ENCODE results near the gene RACGAP1. TPM values are rescaled to one million over a fixed set of nuclear protein-coding genes. Genes with fewer than 3 reads are reported as not detected.

RACGAP1 gene
- total RNA-seq, 1 experiment from 2014 or later: 112 TPM

DNA sequence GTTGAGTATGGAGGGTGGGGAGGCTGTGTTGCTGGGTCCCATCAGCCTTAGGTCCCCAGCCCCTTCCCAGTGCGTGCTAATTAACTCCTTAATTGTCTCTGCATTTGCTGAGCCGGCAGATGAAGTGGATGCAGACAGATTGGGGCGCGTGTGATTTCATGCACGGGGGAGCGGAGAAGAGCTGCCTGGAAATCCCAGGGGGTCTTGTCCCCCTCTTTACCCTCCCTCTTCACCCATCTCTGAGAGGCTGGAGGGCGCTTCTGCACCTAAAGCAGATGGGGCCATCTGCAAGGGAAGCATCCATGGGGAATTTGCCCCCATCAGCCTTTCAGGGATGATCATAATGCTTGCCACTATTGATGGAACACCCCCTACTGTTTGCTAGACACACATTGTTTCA is 27.7 kb upstream of the RACGAP1 start:
- POLR2A ChIA-PET (ENCODE audit: unreplicated experiment): no interaction called here
- Histone ChIP-seq H3K4me2 (no peak overlapping the region), H4K20me1 (ENCODE audit: insufficient read depth) (no peaks in the 10 kb centered on the region), H3K9me3 (ENCODE audit: insufficient read depth, low read depth) (no peaks in the 10 kb centered on the region), H3K36me3 (ENCODE audit: low read depth) (no peaks in the 10 kb centered on the region), H3K27ac (no peak overlapping the region), H3F3A (ENCODE audit: insufficient read depth, low read depth) (no peaks in the 10 kb centered on the region), H3K9me2 (ENCODE audit: insufficient read depth) (no peaks in the 10 kb centered on the region), H3K27me3 (ENCODE audit: insufficient read depth, low read depth) (peaks cover 23% of the 10 kb centered on the region), H3K4me1 (replicated peaks; ENCODE audit: insufficient read depth) (peaks cover 5% of the 10 kb centered on the region), H2AFZ (no peak overlapping the region), H3K4me3 (no peak overlapping the region), H3K79me2 (ENCODE audit: low read depth) (no peaks in the 10 kb centered on the region)
- BruUV-seq (replicated peaks): no TSS peak
- TF ChIP-seq, protein P1, sequence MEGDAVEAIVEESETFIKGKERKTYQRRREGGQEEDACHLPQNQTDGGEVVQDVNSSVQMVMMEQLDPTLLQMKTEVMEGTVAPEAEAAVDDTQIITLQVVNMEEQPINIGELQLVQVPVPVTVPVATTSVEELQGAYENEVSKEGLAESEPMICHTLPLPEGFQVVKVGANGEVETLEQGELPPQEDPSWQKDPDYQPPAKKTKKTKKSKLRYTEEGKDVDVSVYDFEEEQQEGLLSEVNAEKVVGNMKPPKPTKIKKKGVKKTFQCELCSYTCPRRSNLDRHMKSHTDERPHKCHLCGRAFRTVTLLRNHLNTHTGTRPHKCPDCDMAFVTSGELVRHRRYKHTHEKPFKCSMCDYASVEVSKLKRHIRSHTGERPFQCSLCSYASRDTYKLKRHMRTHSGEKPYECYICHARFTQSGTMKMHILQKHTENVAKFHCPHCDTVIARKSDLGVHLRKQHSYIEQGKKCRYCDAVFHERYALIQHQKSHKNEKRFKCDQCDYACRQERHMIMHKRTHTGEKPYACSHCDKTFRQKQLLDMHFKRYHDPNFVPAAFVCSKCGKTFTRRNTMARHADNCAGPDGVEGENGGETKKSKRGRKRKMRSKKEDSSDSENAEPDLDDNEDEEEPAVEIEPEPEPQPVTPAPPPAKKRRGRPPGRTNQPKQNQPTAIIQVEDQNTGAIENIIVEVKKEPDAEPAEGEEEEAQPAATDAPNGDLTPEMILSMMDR (conservative IDR thresholded peaks at IDR 0.05): no peak
- TF ChIP-seq EZH2 (IDR thresholded peaks at IDR 0.05; ENCODE audit: low read depth): no peak
- CTCF ChIA-PET: no interaction called here
- DNase-seq: no peak
- intact Hi-C loops (cut with micrococcal nuclease; ENCODE audit: unreplicated experiment): loop anchor here (10.0 kb wide), 1 partner anchor 408 kb away; no protein-coding TSS in a partner anchor

DNA sequence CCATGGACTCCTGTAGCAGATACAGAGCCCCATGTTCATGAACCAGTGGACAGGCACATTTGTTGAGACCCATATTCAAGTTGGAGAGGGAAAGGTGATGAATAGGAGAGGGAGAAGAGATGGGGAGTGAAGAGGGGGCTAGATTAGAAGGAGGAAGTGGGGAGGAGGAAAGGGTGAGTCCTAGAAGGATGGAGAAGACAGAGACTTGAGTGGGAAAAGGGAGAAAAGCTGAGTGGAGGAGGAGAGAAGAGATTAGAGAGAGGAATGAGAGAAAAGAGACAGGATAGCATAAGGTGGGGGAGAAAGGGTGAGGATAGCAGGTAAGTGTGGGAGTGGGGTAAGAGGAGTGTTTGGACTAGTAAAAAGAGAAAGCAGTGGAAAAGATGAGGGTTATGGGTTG is 27.2 kb upstream of the RACGAP1 start:
- intact Hi-C loops (cut with micrococcal nuclease; ENCODE audit: unreplicated experiment): loop anchor here (10.0 kb wide), 1 partner anchor 408 kb away; no protein-coding TSS in a partner anchor
- no TSS peak for BruUV-seq (replicated peaks)
- Histone ChIP-seq H3K9me3 (ENCODE audit: insufficient read depth, low read depth) (no peaks in the 10 kb centered on the region), H3K4me2 (no peak overlapping the region), H3K27ac (no peak overlapping the region), H3K27me3 (ENCODE audit: insufficient read depth, low read depth) (peaks cover 23% of the 10 kb centered on the region), H4K20me1 (ENCODE audit: insufficient read depth) (no peaks in the 10 kb centered on the region), H2AFZ (no peak overlapping the region), H3K4me1 (replicated peaks; ENCODE audit: insufficient read depth) (peaks cover 5% of the 10 kb centered on the region), H3K79me2 (ENCODE audit: low read depth) (no peaks in the 10 kb centered on the region), H3K4me3 (no peak overlapping the region), H3F3A (ENCODE audit: insufficient read depth, low read depth) (no peaks in the 10 kb centered on the region), H3K36me3 (ENCODE audit: low read depth) (no peaks in the 10 kb centered on the region), H3K9me2 (ENCODE audit: insufficient read depth) (no peaks in the 10 kb centered on the region)
- ChIA-PET POLR2A (ENCODE audit: unreplicated experiment) (no interaction called here), CTCF (no interaction called here)
- no peak for DNase-seq
- TF ChIP-seq EZH2 (IDR thresholded peaks at IDR 0.05; ENCODE audit: low read depth): no peak
- TF ChIP-seq, protein P1 (conservative IDR thresholded peaks at IDR 0.05): no peak

DNA sequence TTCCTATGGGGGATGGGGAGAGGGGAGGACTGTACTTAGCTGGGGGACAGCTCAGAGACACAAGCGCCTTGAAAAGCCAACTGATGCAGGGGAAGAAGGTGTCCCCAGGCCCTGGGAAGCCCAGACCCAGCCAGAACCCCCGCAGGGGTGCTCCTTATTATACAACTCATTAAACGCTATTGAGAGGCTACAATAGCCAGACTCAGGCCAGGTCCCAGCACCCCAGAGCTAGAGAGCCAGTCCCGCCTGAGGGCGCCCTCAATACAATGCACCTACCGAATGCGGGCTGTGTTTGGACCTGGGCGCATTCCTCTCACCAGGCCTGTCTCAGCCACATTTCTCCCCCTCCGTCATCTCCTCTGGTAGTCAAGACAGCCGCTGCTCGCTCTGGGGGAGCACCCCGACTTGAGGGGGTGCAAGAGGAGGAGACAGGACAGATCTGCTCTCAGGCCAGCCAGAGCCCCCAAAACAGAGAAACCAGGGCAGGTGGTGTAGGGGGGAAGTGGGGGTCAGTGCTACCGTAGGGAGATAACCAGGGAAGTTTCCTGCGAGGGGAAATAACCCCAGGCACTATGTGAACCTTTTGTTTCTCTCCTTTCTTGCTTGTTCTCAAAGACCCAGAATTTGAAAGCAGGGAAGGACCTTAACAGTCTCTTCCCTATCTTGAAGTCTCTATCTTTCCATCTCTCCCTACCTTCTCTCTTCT is 26.0 kb upstream of the RACGAP1 start:
- TF ChIP-seq EZH2 (IDR thresholded peaks at IDR 0.05; ENCODE audit: low read depth): no peak
- TF ChIP-seq, protein P1 (conservative IDR thresholded peaks at IDR 0.05): no peak
- Histone ChIP-seq H3K9me2 (ENCODE audit: insufficient read depth) (no peaks in the 10 kb centered on the region), H3K9me3 (ENCODE audit: insufficient read depth, low read depth) (no peaks in the 10 kb centered on the region), H3K27ac (no peak overlapping the region), H4K20me1 (ENCODE audit: insufficient read depth) (no peaks in the 10 kb centered on the region), H3F3A (ENCODE audit: insufficient read depth, low read depth) (no peaks in the 10 kb centered on the region), H3K27me3 (ENCODE audit: insufficient read depth, low read depth) (peaks cover 13% of the 10 kb centered on the region), H3K79me2 (ENCODE audit: low read depth) (no peaks in the 10 kb centered on the region), H3K4me3 (no peak overlapping the region), H2AFZ (no peak overlapping the region), H3K4me1 (replicated peaks; ENCODE audit: insufficient read depth) (no peaks in the 10 kb centered on the region), H3K36me3 (ENCODE audit: low read depth) (no peaks in the 10 kb centered on the region), H3K4me2 (no peak overlapping the region)
- CTCF ChIA-PET: interaction anchor here (0.6 to 1.0 kb wide), 2 partner anchors 13 to 138 kb away, joined by 3 to 7 read pairs; no protein-coding TSS in a partner anchor
- BruUV-seq (replicated peaks): no TSS peak
- POLR2A ChIA-PET (ENCODE audit: unreplicated experiment): no interaction called here
- no peak for DNase-seq
- intact Hi-C loops (cut with micrococcal nuclease; ENCODE audit: unreplicated experiment): loop anchor here (10.0 kb wide), 1 partner anchor 406 kb away; no protein-coding TSS in a partner anchor

Data from PC-9 (cell line).